Smooth muscle cell of the coronary artery (primary cell): ENCODE measurements around the gene SGMS2. TPM values are rescaled to one million over a fixed set of nuclear protein-coding genes. Genes with fewer than 3 reads are reported as not detected.

ENCODE experiments used
- total RNA-seq: library from RNA; depleted of rRNA; stranded (reverse); fragments of >200 nt; gene quantifications from 2 replicates; pipeline ENCODE4 v1.2.3, GENCODE V29; 2014; ENCODE audit warnings: low replicate concordance

Gene SGMS2
- 83.4 and 98.9 TPM in 2 replicates for total RNA-seq

DNA sequence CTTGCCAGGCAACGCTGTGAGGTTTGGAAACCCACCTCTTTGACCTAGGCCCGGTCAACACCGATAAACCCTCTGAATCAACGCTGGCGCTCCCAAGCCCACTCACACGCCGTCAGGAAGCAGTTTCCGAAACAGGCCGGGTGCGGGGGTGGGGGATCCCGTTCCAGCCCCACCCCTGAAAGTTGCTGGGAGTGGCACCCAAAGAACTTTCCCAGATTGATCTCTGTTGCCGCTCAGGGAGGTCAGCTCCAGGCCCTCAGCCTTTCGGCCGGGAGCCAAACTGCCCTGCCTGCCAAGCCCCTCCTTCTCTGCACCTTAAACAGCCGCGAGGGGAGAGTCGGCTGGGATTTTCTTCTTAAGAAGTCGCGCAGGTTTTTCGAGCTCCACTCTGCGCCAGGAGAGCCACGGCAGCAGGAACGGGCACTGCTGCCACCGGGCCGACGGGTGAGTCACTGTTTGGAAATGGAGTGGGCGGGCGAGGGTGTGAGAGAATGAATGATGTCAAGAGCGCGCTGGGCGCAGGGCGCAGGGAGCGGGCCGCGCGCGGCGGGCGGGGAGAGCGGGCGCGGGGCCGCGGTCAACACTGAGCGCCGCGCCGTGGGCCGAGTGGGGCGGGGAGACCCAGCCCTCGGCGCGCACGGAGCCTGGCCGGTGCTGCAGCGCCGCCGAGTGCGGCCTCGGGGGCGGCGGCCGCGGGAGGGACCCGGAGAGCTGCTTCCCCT is at the start of gene SGMS2:
Gene SGMS2, plus strand, starts transcription at position 583 of the 722 bp plus-strand sequence. CDS start 70,622 bp downstream, outside the sequence.

GRCh38 chr4:107930821-107931774 is 106.4 kb downstream of the SGMS2 start, which contains the start of gene CYP2U1:
TSS of gene CYP2U1 (plus strand) at chr4:107931549. CDS start at chr4:107931644, 95 bp downstream.

Other genes starting within 250 kb of the SGMS2 start
- 70.8 and 124 TPM in 2 replicates for gene PAPSS1, start 104.7 kb upstream of the SGMS2 start, total RNA-seq
- 4.0 and 21.3 TPM in 2 replicates for gene CYP2U1, start 106.6 kb downstream of the SGMS2 start, total RNA-seq
- gene HADH, start 165.0 kb downstream of the SGMS2 start, total RNA-seq = 4.4 and 6.0 TPM in 2 replicates